CD14-positive monocyte (primary cell): Measurements from ENCODE around the gene RC3H2. TPM values are rescaled to one million over a fixed set of nuclear protein-coding genes. Genes with fewer than 3 reads are reported as not detected.

ENCODE experiments used
- DNase-seq, 3 donors: peaks; one replicate each; pipeline ENCODE4 v3.0.0-alpha.2; 2011 to 2022
- H2AFZ ChIP-seq: 2 replicates; pipeline ENCODE4 v1.6.0; 2012; ENCODE audit warnings: mild to moderate bottlenecking, low read depth, low read length, inconsistent platforms; ENCODE audit not compliant: insufficient read depth, poor library complexity, severe bottlenecking
- H3K27ac ChIP-seq, 2 donors: 1 replicate in 1 of 2; 2 replicates in 1 of 2; pipeline ENCODE4 v1.5.1; 2012 to 2013; ENCODE audit warnings: low read length in 2 of 2, control low read depth in 1 of 2, inconsistent platforms in 1 of 2, low read depth in 1 of 2, mild to moderate bottlenecking in 1 of 2
- H3K27me3 ChIP-seq, 2 donors: one replicate each; pipeline versions ENCODE4 v1.6.0 to v1.6.1; 2011 to 2013; ENCODE audit warnings: low read length in 2 of 2; ENCODE audit not compliant: control insufficient read depth in 2 of 2, insufficient read depth in 2 of 2
- H3K36me3 ChIP-seq, 2 donors: replicated peaks in 1 of 2; 1 replicate in 1 of 2; 2 replicates in 1 of 2; pipeline versions ENCODE4 v1.5.1 to v1.6.1; 2012 to 2013; ENCODE audit warnings: low read length in 2 of 2, control low read depth in 1 of 2, inconsistent platforms in 1 of 2, mild to moderate bottlenecking in 1 of 2; ENCODE audit not compliant: insufficient read depth in 2 of 2, control insufficient read depth in 1 of 2
- H3K4me1 ChIP-seq, 2 donors: 1 replicate in 1 of 2; 2 replicates in 1 of 2; pipeline versions ENCODE4 v1.5.1 to v1.6.1; 2012 to 2013; ENCODE audit warnings: low read length in 2 of 2, control low read depth in 1 of 2, inconsistent platforms in 1 of 2, mild to moderate bottlenecking in 1 of 2, moderate library complexity in 1 of 2; ENCODE audit not compliant: insufficient read depth in 2 of 2, control insufficient read depth in 1 of 2
- H3K4me2 ChIP-seq: replicated peaks from 2 replicates; pipeline ENCODE3; 2012; ENCODE audit warnings: low read length, moderate library complexity, mild to moderate bottlenecking; ENCODE audit not compliant: poor library complexity, severe bottlenecking; ENCODE audit errors: extremely low read depth
- H3K4me3 ChIP-seq, 3 experiments: fragments of 200-600 bp in 1 of 3; sonication (generic) in 1 of 3; replicated peaks in 1 of 3; 1 replicate in 2 of 3; 2 replicates in 1 of 3; pipeline ENCODE4 v1.5.1; 2011 to 2013; ENCODE audit warnings: low read length in 3 of 3, mild to moderate bottlenecking in 3 of 3, control low read depth in 2 of 3, low read depth in 2 of 3, inconsistent platforms in 1 of 3, moderate library complexity in 1 of 3
- H3K79me2 ChIP-seq: 2 replicates; pipeline ENCODE4 v1.6.0; 2012; ENCODE audit warnings: mild to moderate bottlenecking, control low read depth, inconsistent platforms, low read length, moderate library complexity; ENCODE audit not compliant: insufficient read depth
- H3K9ac ChIP-seq: 2 replicates; pipeline ENCODE4 v1.6.0; 2017; ENCODE audit warnings: low read length, mild to moderate bottlenecking; ENCODE audit not compliant: insufficient read depth, poor library complexity, severe bottlenecking
- H3K9me3 ChIP-seq, 2 donors: replicated peaks in 1 of 2; 1 replicate in 1 of 2; 2 replicates in 1 of 2; pipeline versions ENCODE4 v1.5.1 to v1.6.1; 2012 to 2013; ENCODE audit warnings: low read length in 2 of 2, control low read depth in 1 of 2; ENCODE audit not compliant: control insufficient read depth in 1 of 2, insufficient read depth in 1 of 2
- H4K20me1 ChIP-seq: 2 replicates; pipeline ENCODE4 v1.6.0; 2012; ENCODE audit warnings: mild to moderate bottlenecking, low read length, control low read depth, moderate library complexity; ENCODE audit not compliant: insufficient read depth
- H3K27ac Mint-ChIP-seq, 7 donors: one replicate each; pipeline ENCODE4 v1.8.0; 2020; ENCODE audit warnings: mild to moderate bottlenecking in 7 of 7, mixed read lengths in 7 of 7, moderate library complexity in 6 of 7, inconsistent platforms in 2 of 7
- H3K27me3 Mint-ChIP-seq, 3 donors: one replicate each; pipeline ENCODE4 v1.8.0; 2021 to 2022; ENCODE audit warnings: low read depth in 3 of 3, mild to moderate bottlenecking in 3 of 3, mixed read lengths in 3 of 3, moderate library complexity in 3 of 3, inconsistent platforms in 1 of 3
- H3K36me3 Mint-ChIP-seq, 2 donors: one replicate each; pipeline ENCODE4 v1.8.0; 2020; ENCODE audit warnings: mixed read lengths in 2 of 2, inconsistent platforms in 1 of 2, mild to moderate bottlenecking in 1 of 2
- H3K4me1 Mint-ChIP-seq: one replicate; pipeline ENCODE4 v1.8.0; 2020; ENCODE audit warnings: mild to moderate bottlenecking, mixed read lengths
- H3K4me3 Mint-ChIP-seq, 2 donors: one replicate each; pipeline ENCODE4 v1.8.0; 2020; ENCODE audit warnings: mild to moderate bottlenecking in 2 of 2, mixed read lengths in 2 of 2, moderate library complexity in 1 of 2
- H3K9me3 Mint-ChIP-seq, 7 donors: one replicate each; pipeline ENCODE4 v1.8.0; 2020 to 2022; ENCODE audit warnings: mixed read lengths in 7 of 7, mild to moderate bottlenecking in 6 of 7, moderate library complexity in 6 of 7, inconsistent platforms in 2 of 7
- WGBS: methylation state at CpG from one replicate; pipeline ENCODE4 v1.1.5; 2013; ENCODE audit warnings: missing lambda C conversion rate; ENCODE audit not compliant: insufficient coverage; 5-methylcytosine and 5-hydroxymethylcytosine counted together
- intact Hi-C, 2 donors: fragments of 100-400 bp; cut with micrococcal nuclease; formaldehyde crosslinking; loops; one replicate each; pipeline versions ENCODE4 v1.15.0 to v1.15.1; 2023
- polyA plus RNA-seq, 3 donors: library from polyadenylated mRNA; depleted of rRNA in 1 of 3; unstranded in 2 of 3; stranded (reverse) in 1 of 3; fragments of 300-500 nt in 2 of 3; fragments of >200 nt in 1 of 3; fragmentation: Illumina TruSeq in 2 of 3; gene quantifications; 1 replicate in 2 of 3; 2 replicates in 1 of 3; pipeline ENCODE4 v1.2.3, GENCODE V29; 2012 to 2021
- TF ChIP-seq, protein P1 (sequence below): fragments of 200-600 bp; IDR thresholded peaks from one replicate; pipeline ENCODE4 v1.8.0; 2022; ENCODE audit warnings: antibody characterized with exemption, mild to moderate bottlenecking

The RC3H2 gene
- polyA plus RNA-seq, 3 donors = 11.3 to 24.6 (median 11.8) TPM

DNA sequence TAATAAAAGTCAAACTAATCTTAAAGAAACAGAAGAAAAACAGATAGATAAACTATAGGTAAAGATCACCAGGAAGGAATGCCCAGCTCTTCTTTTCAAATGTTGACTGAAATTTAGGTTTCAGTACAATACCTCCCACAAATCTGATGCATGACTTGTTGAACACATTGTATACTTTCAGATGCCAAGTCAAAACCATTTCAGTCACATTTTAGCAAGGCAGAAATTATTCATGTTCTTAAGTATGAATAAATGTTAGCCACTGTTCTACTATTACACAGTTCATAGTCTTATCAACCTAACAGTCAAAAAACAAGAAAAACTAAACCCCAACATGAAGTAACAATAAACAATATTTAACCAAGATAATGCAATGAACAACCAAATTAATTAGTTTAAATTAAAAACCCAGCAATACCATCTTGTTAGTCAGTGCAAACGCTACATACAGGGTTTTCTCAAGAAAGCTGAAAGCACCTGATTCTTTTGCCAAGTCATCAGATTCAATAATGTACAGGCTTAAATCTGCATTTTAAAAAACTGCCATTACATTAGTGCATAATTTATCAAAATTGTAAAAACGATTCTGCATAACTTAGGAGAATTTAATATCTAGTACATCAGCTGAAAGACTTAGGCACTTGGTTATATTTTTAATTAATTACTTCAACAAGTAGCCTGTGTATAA, 56.8 kb downstream of the RC3H2 start:
- H3K9me3 Mint-ChIP-seq = no peaks in the 10 kb centered on the region
- peaks cover 45 to 69% of the 10 kb centered on the region in 2 donors for H3K36me3 ChIP-seq
- no peak overlapping the region for H3K9ac ChIP-seq
- no peaks in the 10 kb centered on the region for H3K27me3 Mint-ChIP-seq
- no peak overlapping the region for H3K27ac Mint-ChIP-seq
- peaks cover 49 to 60% of the 10 kb centered on the region in 2 donors for H3K36me3 Mint-ChIP-seq
- no peaks in the 10 kb centered on the region for H3K79me2 ChIP-seq
- no CpG with 5 or more reads among the region's 2 CpGs for WGBS
- H2AFZ ChIP-seq = no peak overlapping the region
- no peak overlapping the region for H3K27ac ChIP-seq
- H3K4me3 ChIP-seq = no peak overlapping the region
- H3K4me1 ChIP-seq = no peaks in the 10 kb centered on the region
- no peak for DNase-seq
- no peaks in the 10 kb centered on the region for H3K27me3 ChIP-seq
- H3K4me3 Mint-ChIP-seq = no peak overlapping the region
- no peaks in the 10 kb centered on the region for H4K20me1 ChIP-seq
- H3K9me3 ChIP-seq = no peaks in the 10 kb centered on the region
- no peaks in the 10 kb centered on the region for H3K4me1 Mint-ChIP-seq
- no peak overlapping the region for H3K4me2 ChIP-seq
- intact Hi-C loops = no loop called here
- TF ChIP-seq, protein P1, sequence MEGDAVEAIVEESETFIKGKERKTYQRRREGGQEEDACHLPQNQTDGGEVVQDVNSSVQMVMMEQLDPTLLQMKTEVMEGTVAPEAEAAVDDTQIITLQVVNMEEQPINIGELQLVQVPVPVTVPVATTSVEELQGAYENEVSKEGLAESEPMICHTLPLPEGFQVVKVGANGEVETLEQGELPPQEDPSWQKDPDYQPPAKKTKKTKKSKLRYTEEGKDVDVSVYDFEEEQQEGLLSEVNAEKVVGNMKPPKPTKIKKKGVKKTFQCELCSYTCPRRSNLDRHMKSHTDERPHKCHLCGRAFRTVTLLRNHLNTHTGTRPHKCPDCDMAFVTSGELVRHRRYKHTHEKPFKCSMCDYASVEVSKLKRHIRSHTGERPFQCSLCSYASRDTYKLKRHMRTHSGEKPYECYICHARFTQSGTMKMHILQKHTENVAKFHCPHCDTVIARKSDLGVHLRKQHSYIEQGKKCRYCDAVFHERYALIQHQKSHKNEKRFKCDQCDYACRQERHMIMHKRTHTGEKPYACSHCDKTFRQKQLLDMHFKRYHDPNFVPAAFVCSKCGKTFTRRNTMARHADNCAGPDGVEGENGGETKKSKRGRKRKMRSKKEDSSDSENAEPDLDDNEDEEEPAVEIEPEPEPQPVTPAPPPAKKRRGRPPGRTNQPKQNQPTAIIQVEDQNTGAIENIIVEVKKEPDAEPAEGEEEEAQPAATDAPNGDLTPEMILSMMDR = no peak

- Histone ChIP-seq H3K27me3 (no peaks in the 10 kb centered on the region), H3K27ac (no peak overlapping the region), H3K4me2 (no peak overlapping the region), H3K36me3 (peaks cover 43 to 64% of the 10 kb centered on the region in 2 donors), H3K9ac (no peak overlapping the region), H2AFZ (no peak overlapping the region), H4K20me1 (no peaks in the 10 kb centered on the region), H3K4me3 (no peak overlapping the region), H3K79me2 (no peaks in the 10 kb centered on the region), H3K9me3 (no peaks in the 10 kb centered on the region), H3K4me1 (no peaks in the 10 kb centered on the region)
- Mint-ChIP-seq H3K4me3 (no peak overlapping the region), H3K27ac (no peak overlapping the region), H3K27me3 (no peaks in the 10 kb centered on the region), H3K9me3 (no peaks in the 10 kb centered on the region), H3K36me3 (peaks cover 40 to 45% of the 10 kb centered on the region in 2 donors), H3K4me1 (no peaks in the 10 kb centered on the region)
- no peak for DNase-seq
- intact Hi-C loops = no loop called here
- TF ChIP-seq, protein P1 = no peak
- 80% methylated on average over 3 of the region's 5 CpGs for WGBS
Measured at GRCh38 chr9:122846371-122846940, 58.7 kb downstream of the RC3H2 start.
